K562 (cell line): Measurements from ENCODE around the gene OR8B4. TPM values are rescaled to one million over a fixed set of nuclear protein-coding genes. Genes with fewer than 3 reads are reported as not detected.

Experiments used
- ADNP ChIP-seq: fragments of 200-800 bp; sonication (Bioruptor generic); IDR thresholded peaks from 2 replicates; pipeline ENCODE4 v1.6.1; 2016; ENCODE audit warnings: missing genetic modification characterization, missing compliant biosample characterization
- ARID1B ChIP-seq: fragments of 450-650 bp; IDR thresholded peaks from 2 replicates; pipeline ENCODE4 v1.6.1; 2016; ENCODE audit warnings: antibody characterized with exemption, mild to moderate bottlenecking, inconsistent platforms
- ASH1L ChIP-seq: fragments of 450-650 bp; IDR thresholded peaks from 2 replicates; pipeline ENCODE4 v1.6.1; 2018; ENCODE audit warnings: borderline replicate concordance, mild to moderate bottlenecking, low read depth; ENCODE audit not compliant: partially characterized antibody
- ATF6 ChIP-seq: sonication (generic); formaldehyde crosslinking; IDR thresholded peaks from 2 replicates; pipeline ENCODE4 v1.4.0; 2020; ENCODE audit warnings: mild to moderate bottlenecking, missing genetic modification reagents
- BRD4 ChIP-seq: fragments of 200-600 bp; sonication (generic); IDR thresholded peaks from 2 replicates; pipeline ENCODE4 v1.6.1; 2017; ENCODE audit warnings: inconsistent platforms
- CREB1 ChIP-seq, 2 experiments: sonication (generic) in 1 of 2; formaldehyde crosslinking in 1 of 2; IDR thresholded peaks; 2 replicates each; pipeline versions ENCODE4 v1.6.1 to v1.8.0; 2012 to 2022; ENCODE audit warnings: inconsistent platforms in 1 of 2, mild to moderate bottlenecking in 1 of 2, missing genetic modification reagents in 1 of 2, moderate library complexity in 1 of 2
- CUX1 ChIP-seq: fragments of 200-800 bp; sonication (Bioruptor generic); IDR thresholded peaks from 2 replicates; pipeline ENCODE4 v1.6.1; 2016; ENCODE audit warnings: missing genetic modification characterization, missing compliant biosample characterization
- CXXC5 ChIP-seq: fragments of 250-450 bp; sonication (Bioruptor Pico); IDR thresholded peaks from 2 replicates; pipeline ENCODE4 v1.8.0; 2022; ENCODE audit warnings: inconsistent platforms, mild to moderate bottlenecking, moderate library complexity
- ELF1 ChIP-seq: fragments of 200-800 bp; sonication (Bioruptor generic); IDR thresholded peaks from 2 replicates; pipeline ENCODE4 v1.6.1; 2016; ENCODE audit warnings: missing genetic modification characterization, missing compliant biosample characterization
- EP300 ChIP-seq: IDR thresholded peaks from 2 replicates; pipeline ENCODE4 v1.6.1; 2012; ENCODE audit warnings: low read length, improper control_type of control experiment
- KAT2B ChIP-seq: IDR thresholded peaks from one replicate; pipeline ENCODE4 v1.6.1; 2012; ENCODE audit warnings: low read depth, mild to moderate bottlenecking, control low read depth, inconsistent platforms, low read length, moderate library complexity
- LEF1 ChIP-seq: fragments of 450-650 bp; IDR thresholded peaks from 2 replicates; pipeline ENCODE4 v1.6.1; 2016; ENCODE audit warnings: mild to moderate bottlenecking
- MAFK ChIP-seq: IDR thresholded peaks from 2 replicates; pipeline ENCODE4 v1.6.1; 2011; ENCODE audit warnings: low read length, improper control_type of control experiment
- MECOM ChIP-seq: fragments of 250-450 bp; sonication (Bioruptor Pico); IDR thresholded peaks from 2 replicates; pipeline ENCODE4 v1.8.0; 2022; ENCODE audit warnings: inconsistent platforms
- NCOR1 ChIP-seq: fragments of 450-650 bp; IDR thresholded peaks from 2 replicates; pipeline ENCODE4 v1.6.1; 2016; ENCODE audit warnings: mild to moderate bottlenecking, moderate library complexity
- NFE2 ChIP-seq: IDR thresholded peaks from 2 replicates; pipeline ENCODE4 v1.6.1; 2014; ENCODE audit warnings: antibody characterized with exemption, low read depth
- STAT5A ChIP-seq: IDR thresholded peaks from 2 replicates; pipeline ENCODE4 v1.6.1; 2012; ENCODE audit warnings: low read length, inconsistent platforms, borderline replicate concordance
- ZFP1 ChIP-seq: fragments of 450-650 bp; formaldehyde crosslinking; IDR thresholded peaks from 2 replicates; pipeline ENCODE4 v1.4.0; 2020; ENCODE audit warnings: mild to moderate bottlenecking, mixed read lengths
- ZNF232 ChIP-seq: sonication (generic); formaldehyde crosslinking; IDR thresholded peaks from 2 replicates; pipeline ENCODE4 v1.8.0; 2022; ENCODE audit warnings: mild to moderate bottlenecking, missing genetic modification reagents
- ZNF584 ChIP-seq: fragments of 200-800 bp; sonication (Bioruptor generic); IDR thresholded peaks from 2 replicates; pipeline ENCODE4 v1.6.1; 2016; ENCODE audit warnings: low read depth, mild to moderate bottlenecking, missing genetic modification characterization, missing compliant biosample characterization
- ZNF79 ChIP-seq: fragments of 250-450 bp; sonication (Bioruptor Pico); IDR thresholded peaks from 2 replicates; pipeline ENCODE4 v1.4.0; 2020; ENCODE audit warnings: low read depth, mild to moderate bottlenecking, moderate library complexity
- polyA plus RNA-seq, 8 experiments: library from polyadenylated mRNA; depleted of rRNA in 4 of 8; stranded (reverse) in 5 of 8; unstranded in 3 of 8; fragments of >200 nt; fragmentation: Nextera tagmentation in 2 of 8; fragmentation: Illumina TruSeq in 1 of 8; extraction: Ambion mirVana in 2 of 8; extraction: Trizol in 1 of 8; gene quantifications; 2 replicates each; pipeline versions ENCODE4 v1.2.1 to v1.2.3, GENCODE V29; 2011 to 2014; ENCODE audit warnings: inconsistent platforms in 1 of 8, missing spikeins in 1 of 8
- total RNA-seq, 7 experiments: library from RNA; depleted of rRNA in 6 of 7; stranded (reverse); fragments of >200 nt in 6 of 7; fragmentation: Illumina TruSeq in 2 of 7; extraction: Trizol in 2 of 7; gene quantifications; 2 replicates each; pipeline versions ENCODE4 v1.2.1 to v1.2.3, GENCODE V29; 2011 to 2021; ENCODE audit warnings: low replicate concordance in 1 of 7
- TF ChIP-seq, protein P1 (sequence below): sonication (generic); formaldehyde crosslinking; IDR thresholded peaks from 2 replicates; pipeline ENCODE4 v1.8.1; 2023; ENCODE audit warnings: mild to moderate bottlenecking, missing genetic modification reagents

Gene OR8B4
- total and polyA plus RNA-seq, 9 of the 15 experiments (the other 6 are each of a cell fraction or from before 2014, with no cell fraction given), result not detected

GRCh38 chr11:124440608-124441007 is 15.9 kb upstream of the OR8B4 start (continued):
- TF ChIP-seq, protein P1, sequence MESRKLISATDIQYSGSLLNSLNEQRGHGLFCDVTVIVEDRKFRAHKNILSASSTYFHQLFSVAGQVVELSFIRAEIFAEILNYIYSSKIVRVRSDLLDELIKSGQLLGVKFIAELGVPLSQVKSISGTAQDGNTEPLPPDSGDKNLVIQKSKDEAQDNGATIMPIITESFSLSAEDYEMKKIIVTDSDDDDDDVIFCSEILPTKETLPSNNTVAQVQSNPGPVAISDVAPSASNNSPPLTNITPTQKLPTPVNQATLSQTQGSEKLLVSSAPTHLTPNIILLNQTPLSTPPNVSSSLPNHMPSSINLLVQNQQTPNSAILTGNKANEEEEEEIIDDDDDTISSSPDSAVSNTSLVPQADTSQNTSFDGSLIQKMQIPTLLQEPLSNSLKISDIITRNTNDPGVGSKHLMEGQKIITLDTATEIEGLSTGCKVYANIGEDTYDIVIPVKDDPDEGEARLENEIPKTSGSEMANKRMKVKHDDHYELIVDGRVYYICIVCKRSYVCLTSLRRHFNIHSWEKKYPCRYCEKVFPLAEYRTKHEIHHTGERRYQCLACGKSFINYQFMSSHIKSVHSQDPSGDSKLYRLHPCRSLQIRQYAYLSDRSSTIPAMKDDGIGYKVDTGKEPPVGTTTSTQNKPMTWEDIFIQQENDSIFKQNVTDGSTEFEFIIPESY (CRISPR knock-in tag), result no peak
- peak; percentile 93 for TF ChIP-seq NFE2
- TF ChIP-seq LEF1, result no peak
- TF ChIP-seq STAT5A, result no peak
- no peak for TF ChIP-seq NCOR1
- TF ChIP-seq ZNF584, result no peak
- TF ChIP-seq ZNF232, result no peak
- TF ChIP-seq MAFK, result peak; percentile 88
- TF ChIP-seq ZFP1 (CRISPR knock-in tag), result no peak
- no peak for TF ChIP-seq ELF1 (tag)
- TF ChIP-seq EP300, result 0 out of 2 replicates have a peak, but pooled peaks have one; percentile 27
- no peak for TF ChIP-seq CUX1 (CRISPR knock-in tag)
- no peak for TF ChIP-seq KAT2B
- no peak for TF ChIP-seq ZNF79 (CRISPR knock-in tag)
- TF ChIP-seq MECOM, result peak; percentile 45; the same call in 1 of the 2 replicates
- no peak for TF ChIP-seq BRD4
- TF ChIP-seq ATF6 (CRISPR knock-in tag), result no peak
- TF ChIP-seq ADNP (tag), result no peak
- no peak for TF ChIP-seq CREB1 (IDR thresholded peaks at IDR 0.05)
- TF ChIP-seq CREB1 (CRISPR knock-in tag; IDR thresholded peaks at IDR 0.05), result no peak
- 0 out of 2 replicates have a peak, but pooled peaks have one; percentile 18 for TF ChIP-seq CXXC5
- peak; percentile 44; the same call in 1 of the 2 replicates for TF ChIP-seq ARID1B
- no peak for TF ChIP-seq ASH1L
